Superior temporal gyrus (tissue), 1 donor: Measurements from ENCODE around the gene ARHGDIB.

ENCODE experiments used
- DNase-seq: peaks from one replicate; pipeline ENCODE4 v3.0.0-alpha.2; 2016; ENCODE audit errors: extremely low spot score

ARHGDIB gene

GRCh38 chr12:14984036-14984435 lies 22.6 kb upstream of the ARHGDIB start:
- DNase-seq, result no peak

DNA sequence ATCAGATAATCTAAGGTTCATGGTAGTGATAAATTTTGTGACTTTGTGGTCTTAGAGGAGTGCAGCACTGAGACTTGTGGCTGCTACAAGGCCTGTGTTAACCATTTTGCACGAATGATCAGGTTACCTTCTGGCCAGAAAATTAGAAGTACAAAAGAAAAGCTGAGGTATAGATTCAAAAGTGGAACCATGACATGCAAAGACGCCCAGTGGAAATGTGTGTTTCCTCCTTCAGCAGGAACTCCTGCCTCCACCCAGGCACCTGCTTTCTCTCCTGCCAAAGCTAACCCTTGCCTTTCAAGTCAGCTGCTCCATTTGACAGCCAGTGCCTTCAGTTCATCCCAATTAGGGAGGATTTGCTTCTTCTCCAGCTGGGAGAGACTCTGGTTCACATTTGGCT lies 21.6 kb upstream of the ARHGDIB start:
- DNase-seq, result no peak

- no peak for DNase-seq
Observed at GRCh38 chr12:14982562-14982961, 21.2 kb upstream of the ARHGDIB start.

DNA sequence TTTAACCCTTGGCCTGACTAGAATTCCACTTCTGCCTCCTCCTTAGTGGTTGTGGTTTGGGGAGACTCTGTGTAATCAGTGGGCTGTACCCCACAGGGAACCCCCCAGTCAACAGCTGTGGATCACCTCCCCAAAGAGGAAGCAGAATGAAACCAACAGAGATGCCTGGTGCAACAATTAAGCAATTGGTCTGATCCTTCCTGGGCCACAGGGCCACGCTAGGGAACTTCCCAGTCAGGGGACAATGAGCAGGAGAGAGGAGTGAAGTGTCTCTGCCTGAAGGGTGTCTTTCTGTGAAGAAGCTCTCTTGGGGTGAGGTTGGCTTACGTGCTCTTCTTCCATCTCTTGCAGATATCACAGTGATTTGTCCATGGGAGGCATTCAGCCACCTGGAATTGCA lies 19.6 kb upstream of the ARHGDIB start:
- no peak for DNase-seq

DNA sequence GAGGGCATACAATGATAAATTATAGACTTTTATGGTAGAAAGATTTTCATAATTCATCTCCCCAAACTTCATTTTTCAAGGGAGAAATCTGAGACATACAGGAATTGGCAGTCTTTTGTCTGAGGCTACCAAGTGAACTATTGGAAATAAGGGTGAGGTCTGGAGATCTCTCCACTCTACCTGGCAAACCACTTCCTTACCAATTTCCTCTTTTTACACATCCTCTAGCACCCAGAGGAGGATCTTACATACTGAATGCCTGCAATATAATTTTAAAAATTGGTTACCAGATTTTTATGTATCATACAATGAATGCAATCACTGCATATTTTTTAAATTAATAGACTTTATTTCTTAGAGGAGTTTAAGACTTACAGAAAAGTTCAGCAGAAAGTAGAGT lies 18.1 kb upstream of the ARHGDIB start:
- DNase-seq, result no peak

DNA sequence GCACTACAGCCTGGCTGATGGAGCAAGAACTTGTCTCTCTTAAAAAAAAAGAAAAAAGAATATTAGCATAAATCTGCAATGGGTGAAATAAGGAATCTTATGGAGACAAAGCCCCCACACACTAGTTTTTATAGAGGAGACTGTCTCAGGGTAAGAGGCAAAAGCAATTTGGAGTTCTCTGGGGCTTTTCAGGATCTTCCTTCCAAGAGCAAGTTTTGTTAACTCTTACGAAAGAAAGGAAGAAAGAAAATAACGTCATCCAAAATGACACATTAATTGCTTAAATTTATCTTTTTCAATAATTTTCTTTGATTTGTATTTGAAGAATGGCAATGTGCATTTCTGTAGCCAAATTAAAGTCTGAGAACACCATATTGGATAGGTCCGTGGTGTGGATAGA lies 15.3 kb upstream of the ARHGDIB start:
- DNase-seq, result no peak

DNA sequence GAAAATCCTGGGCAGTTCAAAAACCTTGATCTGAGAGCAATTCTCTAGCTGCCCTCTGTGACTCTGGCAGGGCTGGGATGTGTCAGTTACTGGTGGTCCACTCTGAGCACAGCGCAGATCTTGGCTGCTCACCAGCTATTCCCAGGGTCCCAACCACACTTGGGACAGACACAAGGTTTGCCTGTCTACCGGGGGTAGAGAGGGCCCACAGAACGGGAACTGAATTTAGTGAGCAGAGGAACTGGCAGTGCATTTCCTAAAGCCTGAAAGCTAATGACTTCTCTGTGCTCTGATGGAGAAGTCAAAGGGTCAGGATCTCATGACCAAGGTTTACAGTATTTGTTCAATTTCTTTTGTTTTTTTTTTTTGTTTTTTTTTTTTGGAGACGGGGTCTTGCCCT lies 14.1 kb upstream of the ARHGDIB start:
- DNase-seq, result no peak

DNA sequence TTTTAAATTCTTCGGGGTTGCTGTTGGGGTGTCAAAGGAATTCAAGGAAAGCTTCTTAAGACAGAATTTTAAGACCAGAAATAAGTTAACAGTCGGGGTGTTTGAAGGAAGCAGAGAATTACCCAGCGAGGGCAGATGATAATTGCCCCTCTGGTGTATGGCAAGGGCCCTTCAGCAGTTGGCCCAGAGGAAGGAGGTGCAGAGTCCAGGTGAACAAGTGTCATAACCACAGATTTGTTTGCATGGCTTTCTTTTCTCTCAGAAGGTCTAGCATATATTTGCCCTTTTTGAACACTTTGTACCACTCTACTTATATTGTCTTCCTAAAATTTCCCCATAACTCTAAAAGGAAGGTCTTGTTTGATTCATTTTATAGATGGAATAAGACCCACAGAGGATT lies 13.2 kb upstream of the ARHGDIB start:
- DNase-seq, result no peak

GRCh38 chr12:14972816-14973215 lies 11.4 kb upstream of the ARHGDIB start, which contains the start of gene PDE6H:
TSS of gene PDE6H (plus strand) at chr12:14973042. CDS start at chr12:14978013, 4,971 bp downstream.
- no peak for DNase-seq

GRCh38 chr12:14970473-14970872 lies 9.1 kb upstream of the ARHGDIB start:
- DNase-seq, result no peak

DNA sequence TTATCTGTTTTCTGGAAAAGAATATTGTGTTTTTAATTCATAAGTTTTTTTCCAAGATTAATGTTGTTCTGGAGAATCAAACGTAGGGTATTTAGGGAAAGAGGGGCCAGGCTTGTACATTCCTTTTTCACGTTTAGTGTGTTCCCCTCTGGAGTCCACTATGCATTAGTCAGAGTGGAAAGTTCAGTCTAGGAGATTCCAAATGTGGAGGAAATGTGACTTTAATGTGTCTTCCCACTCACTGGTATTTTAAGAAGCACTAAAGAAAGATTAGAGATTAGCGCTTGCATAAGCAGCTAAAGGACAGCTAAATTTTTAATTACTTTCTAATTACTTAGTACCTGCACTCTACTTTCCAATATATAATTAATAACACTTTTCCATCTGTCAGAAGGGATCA lies 7.1 kb upstream of the ARHGDIB start:
- no peak for DNase-seq

DNA sequence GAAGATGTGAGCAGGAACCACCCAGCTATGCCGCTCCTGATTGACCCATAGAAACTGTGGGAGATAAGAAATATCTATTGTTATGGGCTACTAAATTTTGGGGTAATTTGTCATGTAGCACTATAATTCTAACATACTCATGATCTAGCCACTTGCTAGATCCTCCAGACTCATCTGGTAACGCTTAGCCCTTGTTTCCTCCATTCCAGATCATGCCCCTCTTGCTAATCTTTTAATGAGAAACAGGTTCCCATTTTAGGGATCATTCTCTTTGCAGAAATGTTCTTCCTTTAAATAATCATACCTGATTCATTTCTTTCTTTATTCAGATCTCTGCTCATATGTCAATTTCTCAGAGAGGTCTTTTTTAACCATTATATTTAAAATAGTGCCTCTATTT lies 3.8 kb upstream of the ARHGDIB start:
- no peak for DNase-seq

- DNase-seq, result no peak
Observed at GRCh38 chr12:14964406-14964805, 3.0 kb upstream of the ARHGDIB start.

DNA sequence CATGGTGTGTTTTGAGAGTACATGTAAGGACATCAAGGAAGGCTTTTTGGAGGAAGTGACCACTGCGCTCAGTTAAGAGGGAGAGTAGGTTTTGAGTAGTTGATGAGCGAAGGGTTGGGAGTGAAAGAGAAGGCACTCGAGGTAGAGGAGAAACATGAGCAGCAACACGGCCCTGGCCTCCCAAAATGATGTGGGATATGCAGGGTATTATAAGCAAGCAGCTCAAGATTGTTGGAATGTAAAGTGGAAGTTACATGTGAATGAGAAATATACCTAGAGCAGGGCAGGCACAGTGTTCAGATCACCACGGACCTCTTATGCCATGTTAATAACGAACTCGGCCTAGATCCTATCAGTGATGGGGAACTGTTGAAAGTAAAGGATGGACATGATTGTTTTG lies 2.1 kb upstream of the ARHGDIB start:
- no peak for DNase-seq

GRCh38 chr12:14962797-14963196 lies 1.4 kb upstream of the ARHGDIB start:
- DNase-seq, result no peak

GRCh38 chr12:14962153-14962539 lies 745 bp upstream of the ARHGDIB start:
- DNase-seq, result no peak

GRCh38 chr12:14960548-14961465 lies 594 bp downstream of the ARHGDIB start:
- no peak for DNase-seq

- no peak for DNase-seq
Observed at GRCh38 chr12:14959916-14960496, 1.4 kb downstream of the ARHGDIB start.

GRCh38 chr12:14959463-14959862 lies 1.9 kb downstream of the ARHGDIB start:
- no peak for DNase-seq

DNA sequence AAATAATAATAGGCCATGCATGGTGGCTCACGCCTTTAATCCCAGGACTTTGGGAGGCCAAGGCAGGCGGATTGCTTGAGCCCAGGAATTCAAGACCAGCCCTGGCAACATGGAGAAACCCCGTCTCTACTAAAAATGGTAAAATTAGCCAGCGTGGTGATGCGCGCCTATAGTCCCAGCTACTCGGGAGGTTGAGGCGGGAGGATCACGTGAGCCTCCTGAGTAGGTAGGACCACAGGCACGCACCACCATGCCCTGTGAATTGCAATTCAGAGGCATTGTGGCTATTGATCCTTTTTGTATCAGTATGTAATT lies 2.3 kb downstream of the ARHGDIB start:
- DNase-seq, result no peak

DNA sequence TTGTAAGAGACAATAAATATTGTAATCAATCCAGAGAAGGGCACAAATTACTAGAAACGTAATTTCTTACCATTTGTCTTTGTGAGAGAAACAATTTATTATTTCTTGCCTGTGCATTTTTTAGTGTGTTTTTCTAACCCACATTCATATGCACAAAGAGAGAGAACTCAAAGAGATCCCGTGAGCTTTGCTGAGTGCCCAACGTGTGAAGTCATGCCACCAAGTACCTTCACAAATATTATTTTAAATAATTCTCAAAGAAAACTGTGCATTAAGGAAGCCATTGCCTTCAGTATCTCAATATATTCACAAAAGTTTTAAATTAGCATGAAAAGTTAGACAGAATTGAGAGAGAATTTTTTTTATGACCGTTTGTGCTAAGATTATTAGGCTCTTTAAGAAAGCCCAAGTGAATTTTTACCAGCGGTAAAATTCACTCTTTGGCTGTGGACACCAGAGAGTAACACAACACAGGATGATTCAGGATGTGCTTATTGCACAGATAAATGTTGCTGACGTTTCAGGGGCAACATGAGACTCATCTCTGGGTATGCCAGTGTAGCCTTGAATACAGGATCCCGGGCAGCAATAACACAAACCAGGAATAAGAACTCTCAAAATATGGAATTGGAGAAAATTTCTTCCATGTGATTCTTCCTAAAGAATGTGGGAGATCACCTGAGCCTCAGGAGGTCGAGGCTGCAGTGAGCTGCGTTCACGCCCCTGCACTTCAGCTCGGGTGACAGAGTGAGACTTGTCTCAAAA lies 2.9 kb downstream of the ARHGDIB start:
- no peak for DNase-seq

GRCh38 chr12:14957551-14958168 lies 3.7 kb downstream of the ARHGDIB start:
- no peak for DNase-seq
